LNCAP (cell line): Measurements from ENCODE around the gene LRRK2.

Experiments used
- CTCF ChIP-seq: fragments of 450-650 bp; IDR thresholded peaks from 2 replicates; pipeline ENCODE4 v1.5.1; 2017; ENCODE audit warnings: mild to moderate bottlenecking

The LRRK2 gene

DNA sequence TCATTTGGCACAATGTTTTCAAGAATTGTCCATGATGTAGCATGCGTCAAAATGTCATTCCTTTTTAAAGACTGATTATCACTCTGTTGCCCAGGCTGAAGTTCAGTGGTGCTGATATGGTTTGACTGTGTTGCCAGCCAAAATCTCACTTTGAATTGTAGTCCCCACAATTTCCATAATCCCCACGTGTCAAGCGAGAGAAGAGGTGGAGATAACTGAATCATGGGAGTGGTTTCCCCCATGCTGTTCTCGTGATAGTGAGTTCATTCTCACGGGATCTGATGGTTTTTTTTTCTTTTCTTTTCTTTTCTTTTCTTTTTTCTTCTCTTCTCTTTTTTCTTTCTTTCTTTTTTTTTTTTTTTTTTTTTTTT is 21.8 kb upstream of the LRRK2 start:
- no peak for TF ChIP-seq CTCF

GRCh38 chr12:40204337-40204736 is 20.5 kb upstream of the LRRK2 start:
- TF ChIP-seq CTCF, result no peak

GRCh38 chr12:40207551-40207950 is 17.2 kb upstream of the LRRK2 start:
- no peak for TF ChIP-seq CTCF

DNA sequence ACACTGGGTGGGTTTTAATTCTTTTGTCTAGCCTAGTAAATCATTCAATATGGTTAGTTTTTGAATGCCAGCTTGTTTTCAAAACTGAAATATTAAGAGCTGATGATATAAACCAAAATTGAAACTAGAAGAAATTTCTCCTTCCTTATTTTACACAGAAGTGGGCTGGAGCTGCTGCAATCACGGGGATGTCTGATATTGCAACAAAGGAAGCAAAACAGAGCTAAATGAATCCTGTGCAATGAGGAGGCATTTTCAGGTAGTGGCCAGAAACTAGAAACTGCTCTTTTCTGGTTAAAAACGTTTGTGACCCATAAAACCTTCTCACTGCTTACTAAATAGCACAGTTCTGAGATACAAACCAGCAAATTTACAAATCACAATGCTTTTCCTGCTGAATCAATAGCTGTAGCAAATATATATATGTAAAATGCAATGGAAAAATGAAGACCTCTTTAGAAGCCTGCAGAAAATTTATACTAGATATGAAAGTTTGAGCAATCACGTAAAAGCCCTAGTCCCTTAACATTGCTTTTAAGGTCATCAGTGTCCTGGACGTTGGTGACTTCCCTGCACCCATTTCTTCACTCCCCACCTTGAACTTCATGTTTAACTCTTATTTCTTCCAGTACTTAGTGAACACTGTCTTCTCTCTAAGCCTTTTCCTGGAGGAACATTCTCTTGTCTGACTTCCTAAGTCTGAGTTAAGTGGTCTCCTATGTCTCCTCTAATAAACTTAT is 15.9 kb upstream of the LRRK2 start:
- TF ChIP-seq CTCF, result no peak

DNA sequence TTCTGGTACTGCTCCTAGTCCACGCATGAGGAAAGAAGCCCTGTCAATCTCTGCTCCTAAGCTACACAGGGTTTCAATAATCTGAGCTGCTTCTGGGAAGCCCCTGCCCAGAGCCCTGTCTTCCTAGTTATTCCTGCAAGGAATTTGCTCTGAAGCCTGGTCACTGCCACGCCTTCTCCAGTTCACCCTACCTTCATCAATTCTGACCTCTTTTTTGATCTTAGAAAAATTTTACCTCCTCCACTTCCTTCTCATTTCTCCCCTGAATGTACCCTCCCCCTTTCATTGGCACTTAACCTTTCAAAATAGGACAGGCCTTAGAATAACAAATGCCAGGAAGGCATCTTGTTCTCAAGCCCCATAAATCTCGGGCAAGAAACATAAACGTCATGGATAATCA is 14.9 kb upstream of the LRRK2 start:
- TF ChIP-seq CTCF, result no peak

DNA sequence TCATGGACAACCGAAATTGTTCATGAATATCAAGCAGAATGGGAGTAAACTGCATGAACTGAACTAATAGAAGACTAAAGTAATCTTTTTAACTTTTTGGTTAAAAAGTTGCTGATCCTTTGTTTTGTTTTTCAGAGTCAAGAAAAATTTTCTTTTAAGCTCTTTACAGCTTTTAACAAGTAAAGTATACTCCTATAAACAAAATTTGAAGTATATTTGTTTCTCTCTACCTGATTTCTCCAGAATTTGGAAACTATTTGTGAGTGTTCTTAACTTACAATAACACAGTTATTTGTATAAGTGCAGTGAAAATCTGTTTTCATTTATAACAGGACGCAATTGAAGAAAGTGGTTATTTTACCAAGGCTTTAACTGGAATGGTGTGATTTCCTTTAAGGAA is 12.2 kb upstream of the LRRK2 start:
- no peak for TF ChIP-seq CTCF

- no peak for TF ChIP-seq CTCF
Measured at GRCh38 chr12:40215982-40216381, 8.8 kb upstream of the LRRK2 start.
